ENCODE measurements around the gene CFAP45.

DNA sequence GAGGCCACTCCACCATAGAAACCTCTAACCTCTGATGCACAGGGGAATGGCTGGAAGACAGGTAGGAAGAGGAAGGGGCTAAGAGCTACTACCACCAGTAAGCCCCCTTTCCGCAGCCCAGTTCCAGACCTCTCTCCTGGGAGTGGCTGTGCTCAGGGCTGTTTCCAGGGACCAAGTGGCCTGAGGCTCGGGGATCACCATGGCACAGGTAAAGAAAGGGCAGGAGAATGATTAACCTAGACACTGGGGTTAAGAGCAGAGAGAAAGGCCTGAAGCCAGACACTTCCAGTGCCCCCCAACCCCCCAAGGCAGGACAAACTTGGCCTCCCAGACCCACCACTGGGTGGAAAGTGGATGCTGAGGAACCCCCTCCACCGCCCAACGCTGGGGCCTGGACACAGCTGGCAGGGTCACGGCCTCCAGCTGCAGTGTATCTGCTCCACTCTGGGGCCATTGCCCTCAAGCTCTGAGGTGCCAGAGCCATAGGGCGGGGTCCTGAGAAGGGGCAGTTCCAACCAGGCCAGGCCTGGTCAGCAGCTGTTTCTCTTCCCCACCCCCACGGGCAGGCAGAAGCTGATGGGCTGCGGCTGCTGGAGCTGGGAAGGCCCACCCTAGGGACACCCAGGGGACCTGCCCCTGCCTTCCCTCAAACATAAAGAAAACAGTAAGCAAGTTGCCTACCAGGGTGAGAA is 22.7 kb upstream of the CFAP45 start:
- TF ChIP-seq CTCF (conservative IDR thresholded peaks at IDR 0.05; ENCODE audit: low read depth, low read length) (no peak), EZH2 (IDR thresholded peaks at IDR 0.05; ENCODE audit: borderline replicate concordance, low read depth, low read length, poor library complexity, severe bottlenecking) (no peak)
